22Rv1 (cell line): Measurements from ENCODE around the gene OR5F1.

Experiments used
- H3K27ac ChIP-seq: fragments of 450-650 bp; 2 replicates; pipeline ENCODE4 v1.5.1; 2017
- ZFX ChIP-seq: fragments of 450-650 bp; IDR thresholded peaks from 2 replicates; pipeline ENCODE4 v1.6.1; 2017; ENCODE audit warnings: antibody characterized with exemption, borderline replicate concordance
- TF ChIP-seq, protein P1 (sequence below): fragments of 450-650 bp; IDR thresholded peaks from 2 replicates; pipeline ENCODE4 v1.5.1; 2017; ENCODE audit warnings: mild to moderate bottlenecking

Gene OR5F1

DNA sequence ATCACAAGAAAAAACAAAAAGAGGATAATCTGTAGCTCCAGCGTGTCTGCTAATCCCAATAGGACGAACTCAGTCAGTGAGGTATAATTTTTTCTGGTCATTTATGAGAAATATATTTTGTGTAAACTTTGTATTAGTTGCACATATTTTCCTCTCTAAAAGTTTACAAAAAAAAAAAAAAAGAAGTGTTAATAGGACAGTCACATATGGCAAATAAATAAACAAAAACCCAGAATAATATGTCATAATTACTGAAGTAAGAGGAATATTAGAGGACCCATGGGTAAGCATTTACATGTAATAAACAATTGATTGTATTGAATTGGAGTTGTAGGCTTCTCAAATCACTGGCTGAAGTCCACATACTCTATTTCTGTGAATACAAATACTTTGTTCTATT, at the start of gene OR5F1:
TSS of gene OR5F1 (minus strand) at position 101 of the 400 bp plus-strand sequence. CDS start at position 101, 0 bp downstream.
- TF ChIP-seq, protein P1, sequence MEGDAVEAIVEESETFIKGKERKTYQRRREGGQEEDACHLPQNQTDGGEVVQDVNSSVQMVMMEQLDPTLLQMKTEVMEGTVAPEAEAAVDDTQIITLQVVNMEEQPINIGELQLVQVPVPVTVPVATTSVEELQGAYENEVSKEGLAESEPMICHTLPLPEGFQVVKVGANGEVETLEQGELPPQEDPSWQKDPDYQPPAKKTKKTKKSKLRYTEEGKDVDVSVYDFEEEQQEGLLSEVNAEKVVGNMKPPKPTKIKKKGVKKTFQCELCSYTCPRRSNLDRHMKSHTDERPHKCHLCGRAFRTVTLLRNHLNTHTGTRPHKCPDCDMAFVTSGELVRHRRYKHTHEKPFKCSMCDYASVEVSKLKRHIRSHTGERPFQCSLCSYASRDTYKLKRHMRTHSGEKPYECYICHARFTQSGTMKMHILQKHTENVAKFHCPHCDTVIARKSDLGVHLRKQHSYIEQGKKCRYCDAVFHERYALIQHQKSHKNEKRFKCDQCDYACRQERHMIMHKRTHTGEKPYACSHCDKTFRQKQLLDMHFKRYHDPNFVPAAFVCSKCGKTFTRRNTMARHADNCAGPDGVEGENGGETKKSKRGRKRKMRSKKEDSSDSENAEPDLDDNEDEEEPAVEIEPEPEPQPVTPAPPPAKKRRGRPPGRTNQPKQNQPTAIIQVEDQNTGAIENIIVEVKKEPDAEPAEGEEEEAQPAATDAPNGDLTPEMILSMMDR: no peak
- TF ChIP-seq ZFX: no peak
- no peak within 1 kb of the TSS for H3K27ac ChIP-seq

DNA sequence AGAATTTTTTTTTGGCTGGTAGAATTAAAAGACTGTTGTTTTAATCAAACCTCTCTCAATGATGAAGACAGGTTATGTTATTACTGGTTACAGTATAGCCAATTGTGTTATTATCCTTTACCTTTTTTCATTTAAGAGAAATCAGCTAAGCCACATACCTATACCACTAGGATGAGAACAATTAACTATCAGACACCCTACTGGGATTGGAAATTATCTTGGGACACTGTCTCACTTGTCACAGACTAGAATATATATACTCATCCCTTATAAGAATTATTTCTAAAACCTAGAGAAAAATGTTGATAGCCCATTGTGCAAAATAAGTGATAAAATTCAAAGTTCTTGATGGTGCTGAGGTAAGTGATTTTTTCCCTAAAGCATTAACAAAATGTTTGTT, 32.9 kb upstream of the OR5F1 start, which contains the start of gene OR5AS1:
TSS of gene OR5AS1 (plus strand) at position 301 of the 400 bp plus-strand sequence. CDS start 2,765 bp downstream, outside the sequence.
- TF ChIP-seq, protein P1: no peak
- TF ChIP-seq ZFX: no peak
- H3K27ac ChIP-seq: no peak within 1 kb of the TSS

DNA sequence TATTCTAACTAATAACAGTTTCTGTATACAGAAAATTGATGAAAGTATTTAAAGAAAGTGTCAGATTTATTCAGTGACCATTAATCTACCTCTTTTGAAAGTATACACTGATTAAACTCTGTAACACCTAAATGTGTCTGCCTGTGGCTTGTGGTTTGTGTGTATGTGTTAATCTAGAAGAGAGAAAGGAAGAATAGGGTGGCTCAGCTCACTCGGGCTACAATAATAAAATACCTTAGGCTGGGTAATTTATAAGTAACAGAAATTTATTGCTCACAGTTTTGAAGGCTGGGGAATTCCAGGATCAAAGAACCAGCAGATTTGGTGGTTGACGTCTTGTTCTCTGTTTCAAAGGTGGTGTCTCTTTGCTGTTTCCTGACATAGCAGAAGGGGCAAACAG, 19.4 kb upstream of the OR5F1 start:
- no peak overlapping the region for H3K27ac ChIP-seq
- TF ChIP-seq ZFX: no peak
- TF ChIP-seq, protein P1: no peak

DNA sequence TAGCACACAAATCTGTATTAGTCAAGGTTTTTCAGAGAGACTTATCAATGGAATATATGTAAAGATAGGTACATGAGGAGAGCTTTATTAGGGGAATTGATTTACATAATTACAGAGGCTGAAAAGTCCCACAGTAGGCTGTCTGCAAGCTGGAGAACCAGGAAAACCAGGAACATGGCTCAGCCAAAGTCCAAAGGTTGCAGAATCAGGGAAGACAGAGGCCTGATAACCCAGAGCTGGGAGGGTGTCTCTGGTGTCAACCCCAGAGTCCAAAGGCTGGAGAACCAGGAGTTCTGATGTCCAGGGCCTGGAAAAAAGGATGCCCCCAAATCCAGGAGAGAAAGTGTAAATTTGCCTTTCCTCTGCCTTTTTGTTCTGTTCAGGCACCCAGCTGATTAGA, 16.3 kb upstream of the OR5F1 start:
- TF ChIP-seq, protein P1: no peak
- TF ChIP-seq ZFX: no peak
- H3K27ac ChIP-seq: no peak overlapping the region

DNA sequence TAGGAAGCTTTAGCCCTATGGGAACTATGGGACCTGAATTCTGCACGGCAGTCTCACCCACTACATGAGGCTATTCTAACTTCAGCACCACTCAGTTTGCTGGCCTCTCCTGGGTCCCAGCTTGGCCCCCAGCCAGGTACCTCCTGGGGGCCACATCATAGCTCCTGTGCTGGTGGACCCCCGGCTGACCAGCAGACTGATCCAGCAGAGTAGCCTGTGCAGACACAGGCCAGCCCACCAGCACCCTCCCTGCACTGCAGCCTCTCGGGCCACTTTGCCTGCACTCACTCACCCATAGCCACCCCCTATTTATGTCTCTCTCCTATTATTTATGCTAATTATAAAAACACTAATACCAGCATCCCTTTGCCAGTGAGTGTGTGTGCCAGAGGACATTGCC, 23.5 kb downstream of the OR5F1 start:
- no peak for TF ChIP-seq ZFX
- TF ChIP-seq, protein P1: no peak
- H3K27ac ChIP-seq: no peak overlapping the region

DNA sequence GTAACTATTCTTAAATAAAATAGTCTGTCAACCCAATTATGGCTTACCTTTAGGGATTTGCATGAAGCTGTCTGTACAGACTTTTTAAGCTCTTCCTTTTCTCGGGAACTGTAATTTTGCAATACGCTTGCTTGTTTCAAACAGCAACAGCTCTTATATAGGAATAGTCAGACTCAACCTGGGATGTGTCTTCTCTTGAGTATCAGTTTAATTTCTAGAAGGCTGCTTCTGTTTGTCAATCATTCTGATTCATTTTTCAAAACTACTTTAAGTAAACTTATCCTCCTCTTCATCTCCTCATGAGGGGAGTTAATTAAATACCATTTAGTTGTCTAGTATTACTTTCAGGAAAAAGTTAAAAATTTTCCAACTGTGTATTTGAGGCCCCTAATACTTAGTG, 24.6 kb downstream of the OR5F1 start, which contains the start of gene OR10AG1:
TSS of gene OR10AG1 (minus strand) at position 101 of the 400 bp plus-strand sequence. CDS start at position 63, 38 bp downstream.
- TF ChIP-seq, protein P1: no peak
- TF ChIP-seq ZFX: no peak
- H3K27ac ChIP-seq: no peak within 1 kb of the TSS

DNA sequence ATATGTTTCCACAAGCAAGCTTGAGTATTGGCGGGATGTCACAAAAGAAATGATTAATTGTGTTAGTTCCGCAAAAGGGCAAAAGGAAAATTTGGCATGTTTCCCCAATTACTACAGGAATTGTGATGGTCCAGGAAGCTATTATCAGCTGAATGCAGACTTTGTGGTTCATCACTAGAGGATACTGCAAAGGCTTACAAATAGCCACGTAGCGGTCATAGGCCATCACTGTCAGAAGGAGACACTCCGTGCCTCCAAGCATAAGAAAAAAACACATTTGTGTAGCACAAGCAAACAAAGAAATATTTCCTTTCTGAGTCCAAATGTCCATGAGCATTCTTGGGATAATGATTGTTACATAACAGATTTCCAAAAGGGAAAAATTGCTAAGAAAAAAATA, 26.5 kb downstream of the OR5F1 start:
- TF ChIP-seq, protein P1: no peak
- no peak for TF ChIP-seq ZFX
- no peak overlapping the region for H3K27ac ChIP-seq
